ENCODE measurements around the gene WDFY3.

The WDFY3 gene

DNA sequence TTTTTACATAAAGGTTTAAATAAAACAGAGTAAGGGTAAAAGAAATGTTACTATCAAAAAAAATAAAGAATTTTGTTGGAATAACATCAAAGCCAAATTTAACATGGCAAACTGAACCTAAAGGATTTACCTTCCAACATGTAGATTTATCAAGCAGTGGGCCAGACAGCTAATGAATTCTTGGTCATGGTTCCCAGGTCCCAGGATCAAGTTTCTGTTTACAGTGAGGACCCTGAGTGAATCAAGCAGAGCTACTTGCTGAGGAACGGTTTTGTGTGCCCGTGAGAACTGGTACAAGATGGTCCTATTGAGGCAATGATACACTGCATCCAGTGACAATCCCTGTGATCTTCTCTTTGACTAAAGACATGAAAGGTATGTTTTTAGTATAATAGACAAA lies 226.4 kb downstream of the WDFY3 start:
- TF ChIP-seq CTCF (conservative IDR thresholded peaks at IDR 0.05; ENCODE audit: low read depth) = no peak
- ChIA-PET POLR2A (ENCODE audit: low non-redundant PET) (no interaction called here), CTCF (interaction anchor here (0.7 kb wide), 1 partner anchor 132 kb away, joined by 3 read pairs; no protein-coding TSS in a partner anchor)
- H3K27ac ChIP-seq = no peak overlapping the region
- no peak for DNase-seq (ENCODE audit: low spot score)

DNA sequence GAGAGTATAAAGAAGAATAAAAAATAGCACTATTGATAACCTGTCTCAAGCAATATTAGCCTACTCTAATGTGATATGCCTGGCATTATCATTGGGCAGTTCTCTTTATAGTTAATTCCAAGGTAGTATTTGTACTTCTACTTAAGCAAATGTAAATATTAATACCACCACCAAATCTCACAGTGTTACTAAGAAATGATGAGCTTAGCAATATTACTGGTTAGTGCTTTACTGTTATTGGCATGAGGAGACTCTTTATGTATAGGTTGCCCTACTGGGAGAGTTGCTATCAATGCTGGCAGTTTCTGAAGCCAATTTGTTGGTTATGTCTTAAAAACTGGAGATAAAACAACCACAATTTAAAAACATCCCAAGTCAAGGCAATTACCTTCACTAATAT lies 227.9 kb downstream of the WDFY3 start:
- POLR2A ChIA-PET (ENCODE audit: low non-redundant PET) = no interaction called here
- H3K27ac ChIP-seq = no peak overlapping the region
- CTCF ChIA-PET = interaction anchor here (0.7 kb wide), 1 partner anchor 947 kb away, joined by 4 read pairs; no protein-coding TSS in a partner anchor
- DNase-seq (ENCODE audit: low spot score) = no peak
- no peak for TF ChIP-seq CTCF (conservative IDR thresholded peaks at IDR 0.05; ENCODE audit: low read depth)

- ChIA-PET POLR2A (ENCODE audit: low non-redundant PET) (no interaction called here), CTCF (no interaction called here)
- DNase-seq (ENCODE audit: low spot score) = no peak
- H3K27ac ChIP-seq = no peak overlapping the region
- TF ChIP-seq CTCF (conservative IDR thresholded peaks at IDR 0.05; ENCODE audit: low read depth) = no peak
Measured at GRCh38 chr4:84737656-84738055, 228.8 kb downstream of the WDFY3 start.

GRCh38 chr4:84734037-84734436 lies 232.5 kb downstream of the WDFY3 start:
- ChIA-PET POLR2A (ENCODE audit: low non-redundant PET) (no interaction called here), CTCF (interaction anchor here (1.1 kb wide), 1 partner anchor 16 kb away, joined by 3 read pairs; no protein-coding TSS in a partner anchor)
- H3K27ac ChIP-seq = no peak overlapping the region
- DNase-seq (ENCODE audit: low spot score) = no peak
- TF ChIP-seq CTCF (conservative IDR thresholded peaks at IDR 0.05; ENCODE audit: low read depth) = no peak

- H3K27ac ChIP-seq = no peak overlapping the region
- DNase-seq (ENCODE audit: low spot score) = no peak
- TF ChIP-seq CTCF (conservative IDR thresholded peaks at IDR 0.05; ENCODE audit: low read depth) = no peak
- ChIA-PET CTCF (interaction anchor here (1.1 kb wide), 1 partner anchor 17 kb away, joined by 3 read pairs; no protein-coding TSS in a partner anchor), POLR2A (ENCODE audit: low non-redundant PET) (no interaction called here)
Measured at GRCh38 chr4:84733343-84734033, 233.0 kb downstream of the WDFY3 start.

DNA sequence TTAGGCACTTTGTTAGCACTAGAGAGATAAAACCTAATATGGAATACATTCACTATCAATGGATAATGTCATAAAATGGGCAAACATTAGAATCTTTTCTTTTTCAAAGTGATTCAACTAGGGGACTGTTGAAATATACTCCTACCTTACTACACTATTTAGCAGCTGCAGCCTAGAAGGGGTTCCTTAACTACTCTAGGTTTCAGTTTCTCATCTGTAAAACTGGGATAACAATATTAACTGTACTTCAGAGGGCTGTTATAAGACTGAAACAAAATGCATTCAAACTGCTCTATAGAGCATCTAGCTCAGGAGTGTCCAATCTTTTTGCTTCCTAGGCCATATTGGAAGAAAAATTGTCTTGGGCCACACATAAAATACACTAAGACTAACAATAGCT lies 236.1 kb downstream of the WDFY3 start:
- ChIA-PET POLR2A (ENCODE audit: low non-redundant PET) (no interaction called here), CTCF (no interaction called here)
- TF ChIP-seq CTCF (conservative IDR thresholded peaks at IDR 0.05; ENCODE audit: low read depth) = no peak
- no peak for DNase-seq (ENCODE audit: low spot score)
- no peak overlapping the region for H3K27ac ChIP-seq

Measured in RWPE1 (cell line).